ENCODE results near the gene SPAG16.
"Not testable (repeated sequence)": the region's sequence is repeated elsewhere in the genome, so short reads cannot be mapped to it uniquely, and the experiment has no call there.

The SPAG16 gene

GRCh38 chr2:214057986-214058385, 773.7 kb downstream of the SPAG16 start:
- H3K9me3 Mint-ChIP-seq, result no peaks in the 10 kb centered on the region

GRCh38 chr2:214062279-214062678, 778.0 kb downstream of the SPAG16 start:
- H3K9me3 Mint-ChIP-seq; H3K27me3 Mint-ChIP-seq (ENCODE audit: low read depth); H3K36me3 Mint-ChIP-seq (ENCODE audit: low read depth); H3K4me1 Mint-ChIP-seq (ENCODE audit: low read depth); H3K4me3 Mint-ChIP-seq; H3K27ac Mint-ChIP-seq: not testable (repeated sequence)

More at GRCh38 chr2:214057986-214058385, 773.7 kb downstream of the SPAG16 start:
- no peak overlapping the region for H3K27ac Mint-ChIP-seq
- no peaks in the 10 kb centered on the region for H3K36me3 Mint-ChIP-seq (ENCODE audit: low read depth)
- no peaks in the 10 kb centered on the region for H3K27me3 Mint-ChIP-seq (ENCODE audit: low read depth)
- H3K4me1 Mint-ChIP-seq (ENCODE audit: low read depth), result no peaks in the 10 kb centered on the region
- no peak overlapping the region for H3K4me3 Mint-ChIP-seq

- no peak overlapping the region for H3K4me3 Mint-ChIP-seq
- H3K27me3 Mint-ChIP-seq (ENCODE audit: low read depth), result no peaks in the 10 kb centered on the region
- H3K27ac Mint-ChIP-seq, result no peak overlapping the region
- no peaks in the 10 kb centered on the region for H3K36me3 Mint-ChIP-seq (ENCODE audit: low read depth)
- no peaks in the 10 kb centered on the region for H3K9me3 Mint-ChIP-seq
- H3K4me1 Mint-ChIP-seq (ENCODE audit: low read depth), result peaks cover 3% of the 10 kb centered on the region
Observed at GRCh38 chr2:214064471-214064870, 780.2 kb downstream of the SPAG16 start.

- no peaks in the 10 kb centered on the region for H3K27me3 Mint-ChIP-seq (ENCODE audit: low read depth)
- no peak overlapping the region for H3K4me3 Mint-ChIP-seq
- no peak overlapping the region for H3K27ac Mint-ChIP-seq
- H3K36me3 Mint-ChIP-seq (ENCODE audit: low read depth), result no peaks in the 10 kb centered on the region
- H3K9me3 Mint-ChIP-seq, result no peaks in the 10 kb centered on the region
- peaks cover 3% of the 10 kb centered on the region for H3K4me1 Mint-ChIP-seq (ENCODE audit: low read depth)
Observed at GRCh38 chr2:214066862-214067261, 782.6 kb downstream of the SPAG16 start.

- H3K9me3 Mint-ChIP-seq, result no peaks in the 10 kb centered on the region
- peaks cover 3% of the 10 kb centered on the region for H3K4me1 Mint-ChIP-seq (ENCODE audit: low read depth)
- no peaks in the 10 kb centered on the region for H3K36me3 Mint-ChIP-seq (ENCODE audit: low read depth)
- no peak overlapping the region for H3K27ac Mint-ChIP-seq
- no peak overlapping the region for H3K4me3 Mint-ChIP-seq
- H3K27me3 Mint-ChIP-seq (ENCODE audit: low read depth), result no peaks in the 10 kb centered on the region
Observed at GRCh38 chr2:214069254-214069653, 785.0 kb downstream of the SPAG16 start.

- Mint-ChIP-seq H3K4me1 (ENCODE audit: low read depth) (no peaks in the 10 kb centered on the region), H3K27ac (no peak overlapping the region), H3K36me3 (ENCODE audit: low read depth) (no peaks in the 10 kb centered on the region), H3K9me3 (no peaks in the 10 kb centered on the region), H3K27me3 (ENCODE audit: low read depth) (no peaks in the 10 kb centered on the region), H3K4me3 (no peak overlapping the region)
Observed at GRCh38 chr2:214075456-214075855, 791.2 kb downstream of the SPAG16 start.

GRCh38 chr2:214076527-214076926, 792.3 kb downstream of the SPAG16 start:
- no peaks in the 10 kb centered on the region for H3K9me3 Mint-ChIP-seq
- H3K27ac Mint-ChIP-seq, result no peak overlapping the region
- no peaks in the 10 kb centered on the region for H3K27me3 Mint-ChIP-seq (ENCODE audit: low read depth)
- H3K4me1 Mint-ChIP-seq (ENCODE audit: low read depth), result no peaks in the 10 kb centered on the region
- no peaks in the 10 kb centered on the region for H3K36me3 Mint-ChIP-seq (ENCODE audit: low read depth)
- H3K4me3 Mint-ChIP-seq, result no peak overlapping the region

- H3K9me3 Mint-ChIP-seq, result no peaks in the 10 kb centered on the region
- H3K4me3 Mint-ChIP-seq, result no peak overlapping the region
- no peaks in the 10 kb centered on the region for H3K4me1 Mint-ChIP-seq (ENCODE audit: low read depth)
- no peaks in the 10 kb centered on the region for H3K27me3 Mint-ChIP-seq (ENCODE audit: low read depth)
- H3K36me3 Mint-ChIP-seq (ENCODE audit: low read depth), result no peaks in the 10 kb centered on the region
- no peak overlapping the region for H3K27ac Mint-ChIP-seq
Observed at GRCh38 chr2:214077727-214078126, 793.5 kb downstream of the SPAG16 start.

GRCh38 chr2:214079032-214079431, 794.8 kb downstream of the SPAG16 start:
- Mint-ChIP-seq H3K4me1 (ENCODE audit: low read depth) (no peaks in the 10 kb centered on the region), H3K9me3 (no peaks in the 10 kb centered on the region), H3K36me3 (ENCODE audit: low read depth) (no peaks in the 10 kb centered on the region), H3K4me3 (no peak overlapping the region), H3K27me3 (ENCODE audit: low read depth) (no peaks in the 10 kb centered on the region), H3K27ac (no peak overlapping the region)

GRCh38 chr2:214088536-214088935, 804.3 kb downstream of the SPAG16 start:
- no peak overlapping the region for H3K27ac Mint-ChIP-seq
- no peaks in the 10 kb centered on the region for H3K9me3 Mint-ChIP-seq
- H3K36me3 Mint-ChIP-seq (ENCODE audit: low read depth), result no peaks in the 10 kb centered on the region
- H3K4me3 Mint-ChIP-seq, result no peak overlapping the region
- H3K4me1 Mint-ChIP-seq (ENCODE audit: low read depth), result no peaks in the 10 kb centered on the region
- no peaks in the 10 kb centered on the region for H3K27me3 Mint-ChIP-seq (ENCODE audit: low read depth)

- no peaks in the 10 kb centered on the region for H3K4me1 Mint-ChIP-seq (ENCODE audit: low read depth)
- H3K4me3 Mint-ChIP-seq, result no peak overlapping the region
- no peak overlapping the region for H3K27ac Mint-ChIP-seq
- H3K36me3 Mint-ChIP-seq (ENCODE audit: low read depth), result no peaks in the 10 kb centered on the region
- no peaks in the 10 kb centered on the region for H3K9me3 Mint-ChIP-seq
- H3K27me3 Mint-ChIP-seq (ENCODE audit: low read depth), result no peaks in the 10 kb centered on the region
Observed at GRCh38 chr2:214096208-214096715, 812.0 kb downstream of the SPAG16 start.

- Mint-ChIP-seq H3K27ac (no peak overlapping the region), H3K27me3 (ENCODE audit: low read depth) (no peaks in the 10 kb centered on the region), H3K4me1 (ENCODE audit: low read depth) (no peaks in the 10 kb centered on the region), H3K9me3 (no peaks in the 10 kb centered on the region), H3K4me3 (no peak overlapping the region), H3K36me3 (ENCODE audit: low read depth) (no peaks in the 10 kb centered on the region)
Observed at GRCh38 chr2:214098811-214099210, 814.5 kb downstream of the SPAG16 start.

- no peaks in the 10 kb centered on the region for H3K27me3 Mint-ChIP-seq (ENCODE audit: low read depth)
- no peak overlapping the region for H3K27ac Mint-ChIP-seq
- no peaks in the 10 kb centered on the region for H3K36me3 Mint-ChIP-seq (ENCODE audit: low read depth)
- H3K4me3 Mint-ChIP-seq, result no peak overlapping the region
- no peaks in the 10 kb centered on the region for H3K4me1 Mint-ChIP-seq (ENCODE audit: low read depth)
- no peaks in the 10 kb centered on the region for H3K9me3 Mint-ChIP-seq
Observed at GRCh38 chr2:214100488-214100887, 816.2 kb downstream of the SPAG16 start.

- Mint-ChIP-seq H3K9me3 (no peaks in the 10 kb centered on the region), H3K4me1 (ENCODE audit: low read depth) (no peaks in the 10 kb centered on the region), H3K27me3 (ENCODE audit: low read depth) (no peaks in the 10 kb centered on the region), H3K36me3 (ENCODE audit: low read depth) (no peaks in the 10 kb centered on the region), H3K4me3 (no peak overlapping the region), H3K27ac (no peak overlapping the region)
Observed at GRCh38 chr2:214103276-214104001, 819.2 kb downstream of the SPAG16 start.

GRCh38 chr2:214104219-214104618, 820.0 kb downstream of the SPAG16 start:
- Mint-ChIP-seq H3K9me3 (no peaks in the 10 kb centered on the region), H3K4me3 (no peak overlapping the region), H3K27ac (no peak overlapping the region), H3K36me3 (ENCODE audit: low read depth) (no peaks in the 10 kb centered on the region), H3K27me3 (ENCODE audit: low read depth) (no peaks in the 10 kb centered on the region), H3K4me1 (ENCODE audit: low read depth) (no peaks in the 10 kb centered on the region)
